Immature natural killer cell (primary cell): ENCODE data around the gene EPB42. TPM values are rescaled to one million over a fixed set of nuclear protein-coding genes. Genes with fewer than 3 reads are reported as not detected.
A peak's percentile ranks its signal among the peaks of the same experiment; 100 is the strongest.

Experiments used
- DNase-seq, 3 donors: peaks; one replicate each; pipeline ENCODE4 v3.0.0; 2022; ENCODE audit warnings: mixed read lengths in 1 of 3
- H3K27ac Mint-ChIP-seq, 6 donors: one replicate each; pipeline ENCODE4 v1.8.0; 2020; ENCODE audit warnings: mixed read lengths in 6 of 6, mild to moderate bottlenecking in 5 of 6, inconsistent platforms in 4 of 6, moderate library complexity in 3 of 6
- H3K27me3 Mint-ChIP-seq, 3 donors: one replicate each; pipeline ENCODE4 v1.8.0; 2020 to 2021; ENCODE audit warnings: low read depth in 3 of 3, mild to moderate bottlenecking in 3 of 3, mixed read lengths in 3 of 3, moderate library complexity in 3 of 3, inconsistent platforms in 1 of 3
- H3K36me3 Mint-ChIP-seq, 3 donors: one replicate each; pipeline ENCODE4 v1.8.0; 2020; ENCODE audit warnings: mixed read lengths in 3 of 3, inconsistent platforms in 2 of 3, mild to moderate bottlenecking in 2 of 3
- H3K4me1 Mint-ChIP-seq, 2 donors: one replicate each; pipeline ENCODE4 v1.8.0; 2020; ENCODE audit warnings: inconsistent platforms in 2 of 2, mild to moderate bottlenecking in 2 of 2, mixed read lengths in 2 of 2, moderate library complexity in 1 of 2
- H3K4me3 Mint-ChIP-seq, 5 donors: one replicate each; pipeline ENCODE4 v1.8.0; 2020; ENCODE audit warnings: mild to moderate bottlenecking in 5 of 5, mixed read lengths in 5 of 5, inconsistent platforms in 3 of 5, moderate library complexity in 3 of 5
- H3K9me3 Mint-ChIP-seq, 6 donors: one replicate each; pipeline ENCODE4 v1.8.0; 2020; ENCODE audit warnings: mild to moderate bottlenecking in 6 of 6, mixed read lengths in 6 of 6, inconsistent platforms in 4 of 6, moderate library complexity in 3 of 6
- polyA plus RNA-seq, 3 donors: library from polyadenylated mRNA; unstranded; fragments of 300-500 nt; fragmentation: Illumina TruSeq; gene quantifications; one replicate each; pipeline ENCODE4 v1.2.3, GENCODE V29; 2021

Gene EPB42
- polyA plus RNA-seq, 3 donors from 2014 or later, result not detected

GRCh38 chr15:43214169-43214568, 6.6 kb downstream of the EPB42 start:
- no peak overlapping the region for H3K4me3 Mint-ChIP-seq
- H3K27me3 Mint-ChIP-seq, result peaks cover 0 to 1% (median 1%) of the 10 kb centered on the region in 3 donors
- DNase-seq, result no peak
- peaks cover 0 to 2% (median 0%) of the 10 kb centered on the region in 6 donors for H3K9me3 Mint-ChIP-seq
- H3K4me1 Mint-ChIP-seq, result peaks cover 0 to 7% of the 10 kb centered on the region in 2 donors
- H3K36me3 Mint-ChIP-seq, result no peaks in the 10 kb centered on the region
- no peak overlapping the region for H3K27ac Mint-ChIP-seq

DNA sequence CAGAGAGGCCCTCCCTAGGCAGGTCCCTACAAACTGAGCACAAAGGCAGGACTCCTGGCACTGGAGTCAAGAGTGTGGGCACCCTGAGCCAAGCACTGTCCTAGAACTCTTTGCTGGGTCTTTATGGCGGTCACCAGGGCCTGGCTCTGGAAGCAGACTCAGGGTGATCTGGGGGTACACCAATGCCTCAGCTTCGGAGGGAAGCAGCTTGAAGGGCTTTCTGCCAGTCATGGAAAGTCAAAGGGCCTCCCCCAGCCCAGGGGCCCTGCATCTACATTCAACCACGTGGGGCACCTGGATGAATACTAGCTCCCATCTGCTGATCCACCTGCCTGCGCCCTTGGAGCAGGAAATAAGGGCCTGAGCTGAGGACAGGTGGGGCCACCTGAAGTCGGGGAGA, 7.4 kb downstream of the EPB42 start:
- no peak overlapping the region for H3K27ac Mint-ChIP-seq
- no peak for DNase-seq
- peaks cover 0 to 3% (median 0%) of the 10 kb centered on the region in 6 donors for H3K9me3 Mint-ChIP-seq
- peaks cover 1 to 4% (median 4%) of the 10 kb centered on the region in 3 donors for H3K27me3 Mint-ChIP-seq
- H3K4me1 Mint-ChIP-seq, result peaks cover 0 to 2% of the 10 kb centered on the region in 2 donors
- H3K36me3 Mint-ChIP-seq, result no peaks in the 10 kb centered on the region
- H3K4me3 Mint-ChIP-seq, result no peak overlapping the region

DNA sequence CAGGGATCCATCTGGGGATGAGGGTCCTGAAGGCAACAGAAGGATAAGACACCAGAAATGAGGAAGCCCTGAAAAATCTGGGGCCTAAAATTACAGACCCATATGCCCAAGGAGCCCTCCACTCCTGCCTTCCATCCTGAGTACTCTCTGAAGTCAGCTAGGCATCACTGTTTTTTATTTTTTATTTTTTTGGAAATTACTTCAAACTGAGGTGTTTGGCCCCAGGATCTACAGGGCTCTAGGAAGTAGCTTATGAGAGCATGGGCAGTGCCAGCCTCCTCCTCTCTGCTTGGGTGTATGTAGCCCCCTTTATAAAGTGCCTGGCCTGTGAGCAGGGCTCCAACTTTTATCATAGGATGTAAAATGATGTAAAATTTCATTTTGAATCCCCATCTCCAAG, 7.9 kb downstream of the EPB42 start:
- H3K27ac Mint-ChIP-seq, result no peak overlapping the region
- peaks cover 0 to 3% (median 0%) of the 10 kb centered on the region in 6 donors for H3K9me3 Mint-ChIP-seq
- H3K4me1 Mint-ChIP-seq, result no peaks in the 10 kb centered on the region
- peaks cover 1 to 4% (median 3%) of the 10 kb centered on the region in 3 donors for H3K27me3 Mint-ChIP-seq
- H3K36me3 Mint-ChIP-seq, result no peaks in the 10 kb centered on the region
- DNase-seq, result no peak
- H3K4me3 Mint-ChIP-seq, result no peak overlapping the region

DNA sequence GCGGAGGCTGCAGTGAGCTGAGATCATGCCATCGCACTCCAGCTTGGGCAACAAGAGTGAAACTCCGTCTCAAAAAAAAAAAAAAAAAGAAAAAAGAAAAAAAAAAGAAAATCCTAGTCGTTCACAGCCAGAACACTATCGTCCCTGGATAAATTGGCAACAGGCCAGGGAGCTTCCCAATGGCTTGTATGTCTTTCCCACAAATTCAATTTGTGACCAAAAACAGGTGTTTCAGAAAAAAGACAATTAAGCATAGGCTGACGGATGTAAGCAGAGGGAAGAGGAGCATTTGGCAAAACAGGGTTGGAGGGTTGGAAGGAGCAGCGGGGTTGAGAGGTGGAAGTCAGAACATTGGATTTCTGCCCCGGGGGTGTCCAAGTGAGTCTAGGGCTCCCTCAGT, 8.5 kb downstream of the EPB42 start:
- DNase-seq, result no peak
- Mint-ChIP-seq H3K4me3 (no peak overlapping the region), H3K9me3 (peaks cover 0 to 3% (median 0%) of the 10 kb centered on the region in 6 donors), H3K4me1 (no peaks in the 10 kb centered on the region), H3K36me3 (no peaks in the 10 kb centered on the region), H3K27me3 (peaks cover 1 to 4% (median 3%) of the 10 kb centered on the region in 3 donors), H3K27ac (no peak overlapping the region)

DNA sequence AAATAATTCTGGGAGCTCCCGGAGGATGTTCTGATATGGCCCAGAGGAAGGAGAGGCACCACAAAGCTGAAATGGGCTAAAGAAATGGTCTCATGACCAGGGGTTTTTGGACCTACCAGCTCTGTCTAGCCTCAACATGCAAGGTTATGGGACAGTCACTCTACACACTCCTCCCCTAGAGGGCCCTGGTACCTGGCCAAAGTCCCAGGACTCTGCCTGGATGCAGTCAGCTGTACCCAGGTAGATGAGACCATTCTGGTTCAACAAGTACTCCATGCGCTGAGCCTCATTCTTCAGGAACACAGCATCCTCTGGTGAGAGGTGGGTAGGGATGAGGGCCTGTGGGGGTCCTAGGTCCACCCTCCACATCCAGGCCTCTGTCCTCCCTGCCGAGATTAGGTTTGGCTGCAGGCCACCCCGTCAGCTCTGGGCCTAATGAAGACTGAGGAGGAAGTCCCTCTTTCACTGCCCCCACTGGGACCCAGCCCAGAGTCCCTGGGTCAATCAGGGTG, 9.5 kb downstream of the EPB42 start:
- Mint-ChIP-seq H3K9me3 (peaks cover 0 to 3% (median 0%) of the 10 kb centered on the region in 6 donors), H3K4me1 (no peaks in the 10 kb centered on the region), H3K36me3 (no peaks in the 10 kb centered on the region), H3K27me3 (peaks cover 1 to 7% (median 3%) of the 10 kb centered on the region in 3 donors), H3K27ac (no peak overlapping the region), H3K4me3 (no peak overlapping the region)
- no peak for DNase-seq

- no peak overlapping the region for H3K4me3 Mint-ChIP-seq
- H3K27me3 Mint-ChIP-seq, result peaks cover 2 to 7% (median 3%) of the 10 kb centered on the region in 3 donors
- no peaks in the 10 kb centered on the region for H3K36me3 Mint-ChIP-seq
- no peak overlapping the region for H3K27ac Mint-ChIP-seq
- H3K4me1 Mint-ChIP-seq, result no peaks in the 10 kb centered on the region
- peaks cover 0 to 3% (median 0%) of the 10 kb centered on the region in 6 donors for H3K9me3 Mint-ChIP-seq
- DNase-seq, result no peak
These were observed 10.0 kb downstream of the EPB42 start for GRCh38 chr15:43210807-43211206.

- Mint-ChIP-seq H3K27ac (no peak overlapping the region), H3K36me3 (no peaks in the 10 kb centered on the region), H3K4me1 (no peaks in the 10 kb centered on the region), H3K4me3 (no peak overlapping the region), H3K27me3 (peaks cover 3 to 7% (median 3%) of the 10 kb centered on the region in 3 donors), H3K9me3 (peaks cover 0 to 3% (median 0%) of the 10 kb centered on the region in 6 donors)
- no peak for DNase-seq
These were observed 10.6 kb downstream of the EPB42 start for GRCh38 chr15:43210172-43210745.

DNA sequence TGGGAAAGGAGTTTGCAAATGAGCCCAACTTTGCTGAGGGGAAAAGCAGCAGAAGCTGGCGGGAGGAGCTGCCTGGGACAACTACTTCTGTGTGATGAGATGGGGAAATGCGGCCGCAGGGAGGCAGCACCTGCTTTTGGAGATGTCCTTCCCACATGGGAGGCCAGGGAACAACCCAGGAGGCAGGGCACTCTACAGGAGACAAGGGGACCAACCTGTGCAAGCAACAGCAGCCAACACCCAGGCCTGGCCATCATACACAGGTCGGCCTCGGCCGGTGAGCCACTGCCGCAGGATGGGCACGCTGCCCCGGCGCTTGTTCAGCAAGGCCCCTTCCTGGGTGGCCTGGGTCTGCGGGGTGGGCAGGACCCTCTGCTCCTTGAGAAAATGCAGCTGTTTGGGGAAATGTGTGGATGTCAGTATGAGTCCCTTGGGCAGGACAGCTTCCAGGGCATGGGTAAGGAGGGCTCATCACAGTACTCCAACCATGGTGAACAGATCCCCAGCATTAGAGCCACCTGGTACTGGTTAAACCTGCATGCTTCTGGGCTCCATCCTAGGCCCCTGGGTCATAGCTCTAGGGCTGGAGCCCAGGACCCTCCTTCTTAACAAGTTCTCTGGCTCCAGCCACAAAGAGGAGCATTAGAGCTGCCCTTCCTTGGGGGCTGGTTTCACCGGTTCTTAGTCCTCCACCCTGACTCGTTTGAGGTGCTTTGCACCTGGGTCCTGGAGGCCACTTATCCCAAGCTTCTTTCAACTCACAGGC, 11.6 kb downstream of the EPB42 start:
- no peak for DNase-seq
- no peaks in the 10 kb centered on the region for H3K4me1 Mint-ChIP-seq
- H3K4me3 Mint-ChIP-seq, result no peak overlapping the region
- peaks cover 3 to 7% (median 3%) of the 10 kb centered on the region in 3 donors for H3K27me3 Mint-ChIP-seq
- no peak overlapping the region for H3K27ac Mint-ChIP-seq
- peaks cover 0 to 1% (median 0%) of the 10 kb centered on the region in 6 donors for H3K9me3 Mint-ChIP-seq
- H3K36me3 Mint-ChIP-seq, result no peaks in the 10 kb centered on the region

- H3K27ac Mint-ChIP-seq, result no peak overlapping the region
- H3K9me3 Mint-ChIP-seq, result peaks cover 0 to 1% (median 0%) of the 10 kb centered on the region in 6 donors
- H3K4me3 Mint-ChIP-seq, result no peak overlapping the region
- H3K36me3 Mint-ChIP-seq, result no peaks in the 10 kb centered on the region
- no peaks in the 10 kb centered on the region for H3K4me1 Mint-ChIP-seq
- peaks cover 3 to 8% (median 7%) of the 10 kb centered on the region in 3 donors for H3K27me3 Mint-ChIP-seq
- no peak for DNase-seq
These were observed 12.5 kb downstream of the EPB42 start for GRCh38 chr15:43208052-43209002.

GRCh38 chr15:43207024-43207423, 13.8 kb downstream of the EPB42 start:
- Mint-ChIP-seq H3K9me3 (peaks cover 0 to 1% (median 0%) of the 10 kb centered on the region in 6 donors), H3K27ac (no peak overlapping the region), H3K27me3 (peaks cover 3 to 8% (median 7%) of the 10 kb centered on the region in 3 donors), H3K4me1 (no peaks in the 10 kb centered on the region), H3K36me3 (no peaks in the 10 kb centered on the region), H3K4me3 (no peak overlapping the region)
- no peak for DNase-seq

DNA sequence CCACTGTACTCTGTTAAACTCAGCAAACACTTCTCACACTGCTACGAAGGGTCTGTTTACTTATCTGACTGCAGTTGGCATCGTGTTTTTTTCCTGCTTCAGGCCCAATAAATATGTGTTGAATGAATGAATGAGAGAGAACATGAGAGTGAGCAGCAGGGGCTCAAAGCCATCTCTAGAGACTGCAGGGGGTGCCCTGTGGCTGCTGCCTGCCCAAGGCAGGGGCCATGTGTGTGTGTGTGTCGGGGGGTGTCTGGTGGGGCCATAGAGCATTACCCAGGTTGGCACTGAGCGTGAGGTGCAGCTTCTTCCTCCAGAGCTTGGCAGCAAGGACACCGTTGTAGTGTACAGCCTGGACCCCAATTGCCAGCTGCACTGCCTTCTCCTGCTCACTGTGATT, 14.8 kb downstream of the EPB42 start:
- Mint-ChIP-seq H3K27ac (no peak overlapping the region), H3K36me3 (no peaks in the 10 kb centered on the region), H3K27me3 (peaks cover 1 to 8% (median 7%) of the 10 kb centered on the region in 3 donors), H3K4me3 (no peak overlapping the region), H3K9me3 (peaks cover 0 to 1% (median 0%) of the 10 kb centered on the region in 6 donors), H3K4me1 (no peaks in the 10 kb centered on the region)
- no peak for DNase-seq

DNA sequence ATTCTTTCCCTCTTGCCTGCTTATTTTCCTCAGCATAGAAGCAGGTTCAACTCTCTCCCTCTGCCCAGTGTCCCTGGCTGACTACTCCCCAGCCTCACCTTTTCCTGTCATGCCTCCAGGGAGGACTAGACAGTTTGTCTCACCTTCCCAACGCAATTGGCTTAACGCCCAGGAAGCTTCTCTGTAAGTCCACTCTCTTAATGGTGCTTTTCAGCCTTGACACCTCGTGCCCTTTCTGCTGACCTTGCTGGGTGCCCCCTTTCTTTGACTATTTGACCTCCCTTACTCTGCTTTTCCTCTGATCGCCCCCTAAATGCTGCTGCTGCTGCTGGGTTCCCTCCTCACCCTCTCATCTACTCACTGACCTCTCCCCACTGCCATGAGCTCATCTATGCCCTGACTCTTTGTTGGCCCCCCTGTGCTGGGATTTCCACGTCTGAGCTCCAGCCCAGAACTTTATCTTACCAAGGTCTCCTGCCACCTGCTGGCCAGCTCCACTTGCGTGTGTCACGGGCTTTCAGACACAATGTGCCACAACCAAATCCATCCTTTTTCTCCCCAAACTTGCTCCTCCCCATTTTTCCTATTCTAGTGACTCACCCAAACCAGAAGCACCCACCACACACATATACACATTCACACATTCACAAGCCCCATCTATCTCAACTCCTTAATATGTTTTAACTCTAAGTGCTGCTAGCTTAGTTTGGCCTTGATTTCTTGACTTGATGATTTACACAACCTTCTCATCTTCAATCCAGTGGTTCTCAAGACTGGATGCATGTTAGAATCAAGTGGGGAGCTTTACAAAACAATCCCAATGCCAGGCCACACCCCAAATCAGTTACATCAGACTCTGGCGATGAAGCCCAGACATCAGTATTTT, 16.6 kb downstream of the EPB42 start:
- Mint-ChIP-seq H3K27ac (peak overlapping the region in 2 of 6 donors; percentile 31 to 42), H3K27me3 (peaks cover 1 to 8% (median 7%) of the 10 kb centered on the region in 3 donors), H3K36me3 (no peaks in the 10 kb centered on the region), H3K4me1 (no peaks in the 10 kb centered on the region), H3K9me3 (peaks cover 0 to 1% (median 0%) of the 10 kb centered on the region in 6 donors), H3K4me3 (no peak overlapping the region)
- peak in 1 of 3 donors; percentile 29 for DNase-seq
